GM19023 (cell line): Measurements from ENCODE around the gene PI4K2A.
A peak's percentile ranks its signal among the peaks of the same experiment; 100 is the strongest.
"Not testable (repeated sequence)": the region's sequence is repeated elsewhere in the genome, so short reads cannot be mapped to it uniquely, and the experiment has no call there.

Experiments used
- ATAC-seq: cut with Tn5 transposase; IDR thresholded peaks from one replicate; pipeline ENCODE4 v1.9.1; 2021; ENCODE audit warnings: mild to moderate bottlenecking, moderate library complexity; ENCODE audit not compliant: unreplicated experiment

Gene PI4K2A

GRCh38 chr10:97669571-97669970 lies 29.1 kb downstream of the PI4K2A start:
- ATAC-seq, result no peak

- no peak for ATAC-seq
Measured at GRCh38 chr10:97673736-97674525, 33.5 kb downstream of the PI4K2A start.

GRCh38 chr10:97675222-97675621 lies 34.8 kb downstream of the PI4K2A start:
- no peak for ATAC-seq

- ATAC-seq, result peak; percentile 64
Measured at GRCh38 chr10:97676770-97677581, 36.5 kb downstream of the PI4K2A start.

GRCh38 chr10:97679594-97679993 lies 39.1 kb downstream of the PI4K2A start:
- no peak for ATAC-seq

GRCh38 chr10:97682042-97682441 lies 41.6 kb downstream of the PI4K2A start:
- ATAC-seq, result no peak

GRCh38 chr10:97683556-97684367 lies 43.3 kb downstream of the PI4K2A start:
- no peak for ATAC-seq

- ATAC-seq, result not testable (repeated sequence)
Measured at GRCh38 chr10:97684368-97684713, 43.9 kb downstream of the PI4K2A start.

GRCh38 chr10:97684866-97685394 lies 44.5 kb downstream of the PI4K2A start:
- ATAC-seq, result no peak

- ATAC-seq, result no peak
Measured at GRCh38 chr10:97685395-97685958, 45.0 kb downstream of the PI4K2A start.

- ATAC-seq, result no peak
Measured at GRCh38 chr10:97686301-97686961, 46.0 kb downstream of the PI4K2A start.

GRCh38 chr10:97686962-97687784 lies 46.7 kb downstream of the PI4K2A start, which contains the start of gene AVPI1:
AVPI1 (minus strand) TSS chr10:97687241; CDS start chr10:97679905, 7,336 bp downstream.
- ATAC-seq, result peak; percentile 93

GRCh38 chr10:97687785-97688781 lies 47.6 kb downstream of the PI4K2A start:
- no peak for ATAC-seq

GRCh38 chr10:97689559-97690020 lies 49.1 kb downstream of the PI4K2A start:
- ATAC-seq, result no peak

GRCh38 chr10:97690133-97690532 lies 49.7 kb downstream of the PI4K2A start:
- ATAC-seq, result no peak

GRCh38 chr10:97698072-97698655 lies 57.7 kb downstream of the PI4K2A start:
- not testable (repeated sequence) for ATAC-seq

- peak; percentile 80 for ATAC-seq
Measured at GRCh38 chr10:97701438-97702069, 61.1 kb downstream of the PI4K2A start.
